ENCODE data around the gene SLC23A1.

DNA sequence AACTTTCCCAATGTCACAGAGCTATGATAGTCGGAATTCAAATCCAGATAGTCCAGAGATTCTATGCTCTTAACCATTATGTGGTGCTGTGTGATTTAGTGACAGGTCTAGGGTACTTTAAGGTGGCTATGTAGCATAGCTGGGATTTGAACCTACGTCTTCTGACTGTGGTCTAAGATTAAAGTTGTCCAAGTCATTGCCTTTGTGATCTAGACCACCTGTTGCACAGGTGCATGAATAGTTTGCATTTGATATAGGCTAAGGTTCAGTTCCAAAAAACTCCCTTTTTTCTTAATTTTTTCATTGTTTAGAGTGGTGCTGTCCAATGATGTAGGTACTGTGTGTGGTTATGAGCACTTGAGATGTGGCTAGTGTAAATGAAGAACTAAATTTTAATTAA, 38.9 kb downstream of the SLC23A1 start:
- no peak for TF ChIP-seq TAF1 (IDR thresholded peaks at IDR 0.05; ENCODE audit: low read depth, low read length)
- TF ChIP-seq POLR2AphosphoS5 (IDR thresholded peaks at IDR 0.05; ENCODE audit: low read depth, low read length): no peak
- TF ChIP-seq POLR2A (IDR thresholded peaks at IDR 0.05; ENCODE audit: low read depth, low read length): no peak
- TF ChIP-seq SPI1 (IDR thresholded peaks at IDR 0.05; ENCODE audit: low read depth, low read length): no peak
- no peak for TF ChIP-seq POU2F2 (IDR thresholded peaks at IDR 0.05; ENCODE audit: low read depth, low read length)

All from GM12891 (cell line).